Measurements from ENCODE around the gene ZBTB7A. TPM values are rescaled to one million over a fixed set of nuclear protein-coding genes. Genes with fewer than 3 reads are reported as not detected.

Gene ZBTB7A
- polyA plus RNA-seq: 1.5 TPM in 2 replicates

GRCh38 chr19:4066682-4067395 is at the start of gene ZBTB7A:
Gene ZBTB7A (minus strand): TSS chr19:4066899. CDS start chr19:4055232, 11,667 bp downstream.

GRCh38 chr19:4007021-4007835 is 59.5 kb downstream of the ZBTB7A start, which contains the start of gene PIAS4:
Gene PIAS4 (plus strand): TSS chr19:4007736. CDS start chr19:4007761, 25 bp downstream.

Other genes with a start within 250 kb of the ZBTB7A start
- 0.51 and 2.8 TPM in 2 replicates for gene ZFR2, start 197.9 kb downstream of the ZBTB7A start, polyA plus RNA-seq
- gene ATCAY, start 186.2 kb downstream of the ZBTB7A start, polyA plus RNA-seq: 2.4 and 4.7 TPM in 2 replicates
- gene NMRK2, start 133.8 kb downstream of the ZBTB7A start, polyA plus RNA-seq: not detected in 2 replicates
- 0.27 and 0.63 TPM in 2 replicates for gene DAPK3, start 95.8 kb downstream of the ZBTB7A start, polyA plus RNA-seq
- gene EEF2, start 81.4 kb downstream of the ZBTB7A start, polyA plus RNA-seq: 126 and 167 TPM in 2 replicates
- gene PIAS4, start 59.2 kb downstream of the ZBTB7A start, polyA plus RNA-seq: 0.59 and 1.2 TPM in 2 replicates
- gene MAP2K2, start 57.2 kb upstream of the ZBTB7A start, polyA plus RNA-seq: 7.0 and 11.9 TPM in 2 replicates
- gene CREB3L3, start 86.7 kb upstream of the ZBTB7A start, polyA plus RNA-seq: not detected in 2 replicates
- 3.3 TPM in 1 of 2 replicates, not detected in the other for gene SIRT6, start 115.7 kb upstream of the ZBTB7A start, polyA plus RNA-seq
- gene ANKRD24, start 115.8 kb upstream of the ZBTB7A start, polyA plus RNA-seq: 0.25 and 1.1 TPM in 2 replicates
- not detected in 2 replicates for gene EBI3, start 162.6 kb upstream of the ZBTB7A start, polyA plus RNA-seq
- gene YJU2, start 180.2 kb upstream of the ZBTB7A start, polyA plus RNA-seq: 0.62 and 2.3 TPM in 2 replicates
- gene SHD, start 212.4 kb upstream of the ZBTB7A start, polyA plus RNA-seq: 12.3 TPM in 1 of 2 replicates, not detected in the other
- gene TMIGD2, start 235.5 kb upstream of the ZBTB7A start, polyA plus RNA-seq: not detected in 2 replicates
- gene FSD1, start 237.7 kb upstream of the ZBTB7A start, polyA plus RNA-seq: 4.8 and 7.1 TPM in 2 replicates

Data from Purkinje cell (primary cell).